ENCODE results near the gene DCPS.
"Not testable (repeated sequence)": the region's sequence is repeated elsewhere in the genome, so short reads cannot be mapped to it uniquely, and the experiment has no call there.

Gene DCPS

GRCh38 chr11:126361400-126361799 lies 57.5 kb downstream of the DCPS start:
- no peak for DNase-seq (ENCODE audit: low spot score)

- no peak for DNase-seq (ENCODE audit: low spot score)
Observed at GRCh38 chr11:126362879-126363655, 59.2 kb downstream of the DCPS start.

- DNase-seq (ENCODE audit: low spot score) = peak; percentile 94
Observed at GRCh38 chr11:126363706-126364248, 59.9 kb downstream of the DCPS start.

GRCh38 chr11:126364735-126365134 lies 60.9 kb downstream of the DCPS start:
- DNase-seq (ENCODE audit: low spot score) = not testable (repeated sequence)

GRCh38 chr11:126365508-126365907 lies 61.6 kb downstream of the DCPS start:
- DNase-seq (ENCODE audit: low spot score) = not testable (repeated sequence)

GRCh38 chr11:126366064-126366822 lies 62.4 kb downstream of the DCPS start:
- no peak for DNase-seq (ENCODE audit: low spot score)

GRCh38 chr11:126366823-126367654 lies 63.2 kb downstream of the DCPS start:
- DNase-seq (ENCODE audit: low spot score) = not testable (repeated sequence)

GRCh38 chr11:126367806-126368205 lies 63.9 kb downstream of the DCPS start:
- not testable (repeated sequence) for DNase-seq (ENCODE audit: low spot score)

- DNase-seq (ENCODE audit: low spot score) = not testable (repeated sequence)
Observed at GRCh38 chr11:126368336-126369119, 64.7 kb downstream of the DCPS start.

GRCh38 chr11:126370016-126370415 lies 66.2 kb downstream of the DCPS start:
- DNase-seq (ENCODE audit: low spot score) = no peak

GRCh38 chr11:126371595-126371994 lies 67.7 kb downstream of the DCPS start:
- DNase-seq (ENCODE audit: low spot score) = no peak

- not testable (repeated sequence) for DNase-seq (ENCODE audit: low spot score)
Observed at GRCh38 chr11:126373389-126374066, 69.7 kb downstream of the DCPS start.

- not testable (repeated sequence) for DNase-seq (ENCODE audit: low spot score)
Observed at GRCh38 chr11:126374562-126375300, 70.9 kb downstream of the DCPS start.

- DNase-seq (ENCODE audit: low spot score) = no peak
Observed at GRCh38 chr11:126375726-126376125, 71.9 kb downstream of the DCPS start.

- no peak for DNase-seq (ENCODE audit: low spot score)
Observed at GRCh38 chr11:126378763-126379162, 74.9 kb downstream of the DCPS start.

GRCh38 chr11:126380909-126381308 lies 77.0 kb downstream of the DCPS start:
- no peak for DNase-seq (ENCODE audit: low spot score)

- not testable (repeated sequence) for DNase-seq (ENCODE audit: low spot score)
Observed at GRCh38 chr11:126381960-126382359, 78.1 kb downstream of the DCPS start.

- DNase-seq (ENCODE audit: low spot score) = not testable (repeated sequence)
Observed at GRCh38 chr11:126382641-126383040, 78.8 kb downstream of the DCPS start.

All from putamen (tissue), 1 donor.